GM18868 (cell line): ENCODE data around the gene RUNDC1.

Experiments
- ATAC-seq: cut with Tn5 transposase; IDR thresholded peaks from one replicate; pipeline ENCODE4 v1.9.1; 2021; ENCODE audit warnings: mild to moderate bottlenecking, moderate library complexity; ENCODE audit not compliant: unreplicated experiment

Gene RUNDC1

DNA sequence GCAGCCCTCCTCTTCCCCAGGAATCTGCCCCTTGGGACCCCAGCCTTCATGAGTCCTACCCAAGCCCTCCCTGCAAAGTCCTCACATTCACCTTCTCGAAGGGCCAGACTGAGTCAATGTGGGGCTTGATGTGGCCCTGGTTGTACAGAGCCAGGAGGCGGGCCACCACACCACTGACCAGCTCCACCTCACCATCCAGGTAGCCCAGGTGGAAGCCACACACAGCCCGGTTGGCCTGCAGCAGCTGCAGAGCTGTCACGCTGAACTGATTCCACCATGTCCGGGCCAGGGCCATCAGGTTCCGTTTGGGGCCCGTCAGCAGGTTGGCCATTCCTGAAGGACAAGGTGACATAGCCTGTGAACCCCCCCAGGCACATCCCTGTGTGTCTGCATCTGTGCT is 35.9 kb downstream of the RUNDC1 start:
- ATAC-seq: no peak

DNA sequence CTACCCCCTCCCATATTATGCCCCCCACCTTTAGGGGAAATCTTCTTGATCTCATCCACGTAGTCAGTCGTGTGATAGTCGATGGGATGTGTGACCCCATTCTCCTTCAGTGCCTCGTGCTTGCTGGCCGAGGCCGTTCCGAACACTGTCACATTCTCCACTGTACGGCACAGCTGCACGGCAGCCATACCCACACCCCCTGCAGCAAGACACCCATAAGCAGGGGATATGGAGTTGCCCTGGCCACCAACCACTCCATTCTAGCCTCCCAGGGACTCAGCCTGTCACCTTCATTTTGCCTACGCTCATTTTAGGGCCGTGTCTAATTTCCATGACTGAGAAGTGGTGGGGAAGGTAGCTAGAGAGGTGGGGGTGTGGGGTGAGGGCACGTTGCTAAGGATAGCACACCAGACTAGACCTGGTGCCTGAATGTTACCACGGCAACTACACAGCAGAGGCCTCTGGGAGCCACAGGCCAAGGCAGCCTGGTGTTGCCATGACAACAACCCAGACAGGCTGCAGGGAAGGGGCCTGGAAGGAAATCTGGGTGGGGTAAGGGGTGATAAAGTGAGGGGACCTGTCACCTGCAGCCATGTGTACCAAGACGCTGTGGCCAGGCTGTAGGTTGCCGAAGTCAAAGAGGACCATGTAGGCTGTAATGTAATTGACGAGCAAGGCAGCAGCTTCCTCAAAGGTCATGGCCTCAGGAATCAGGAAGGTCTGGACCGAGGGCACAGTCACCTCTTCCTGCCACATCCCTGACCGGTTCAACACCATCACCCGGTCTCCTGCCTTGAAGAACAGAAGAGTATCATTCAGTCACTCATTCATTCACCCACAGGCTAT is 37.9 kb downstream of the RUNDC1 start:
- no peak for ATAC-seq

DNA sequence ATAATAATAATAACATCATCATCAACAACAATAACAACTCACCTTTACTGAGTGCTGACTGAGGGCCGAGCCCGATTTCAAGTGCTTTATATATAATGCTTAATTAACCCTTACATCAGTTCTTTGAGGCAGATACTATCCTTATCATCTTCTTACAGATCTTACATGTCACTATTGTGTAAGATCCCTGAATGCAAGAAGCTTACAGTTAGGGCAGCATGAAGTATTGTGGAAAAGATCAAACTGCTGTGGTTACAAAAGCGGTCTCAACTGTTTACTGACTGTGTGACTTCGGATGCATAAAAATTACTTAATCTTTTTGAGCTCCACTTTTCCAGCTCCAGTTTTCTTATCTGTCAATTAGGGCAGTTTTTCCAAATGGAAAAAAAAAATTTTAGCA is 38.6 kb downstream of the RUNDC1 start:
- no peak for ATAC-seq

- ATAC-seq: no peak
Measured at GRCh38 chr17:43019418-43019817, 39.1 kb downstream of the RUNDC1 start.

- ATAC-seq: no peak
Measured at GRCh38 chr17:43020030-43020621, 39.8 kb downstream of the RUNDC1 start.

GRCh38 chr17:43020789-43021740 is 40.7 kb downstream of the RUNDC1 start:
- no peak for ATAC-seq

DNA sequence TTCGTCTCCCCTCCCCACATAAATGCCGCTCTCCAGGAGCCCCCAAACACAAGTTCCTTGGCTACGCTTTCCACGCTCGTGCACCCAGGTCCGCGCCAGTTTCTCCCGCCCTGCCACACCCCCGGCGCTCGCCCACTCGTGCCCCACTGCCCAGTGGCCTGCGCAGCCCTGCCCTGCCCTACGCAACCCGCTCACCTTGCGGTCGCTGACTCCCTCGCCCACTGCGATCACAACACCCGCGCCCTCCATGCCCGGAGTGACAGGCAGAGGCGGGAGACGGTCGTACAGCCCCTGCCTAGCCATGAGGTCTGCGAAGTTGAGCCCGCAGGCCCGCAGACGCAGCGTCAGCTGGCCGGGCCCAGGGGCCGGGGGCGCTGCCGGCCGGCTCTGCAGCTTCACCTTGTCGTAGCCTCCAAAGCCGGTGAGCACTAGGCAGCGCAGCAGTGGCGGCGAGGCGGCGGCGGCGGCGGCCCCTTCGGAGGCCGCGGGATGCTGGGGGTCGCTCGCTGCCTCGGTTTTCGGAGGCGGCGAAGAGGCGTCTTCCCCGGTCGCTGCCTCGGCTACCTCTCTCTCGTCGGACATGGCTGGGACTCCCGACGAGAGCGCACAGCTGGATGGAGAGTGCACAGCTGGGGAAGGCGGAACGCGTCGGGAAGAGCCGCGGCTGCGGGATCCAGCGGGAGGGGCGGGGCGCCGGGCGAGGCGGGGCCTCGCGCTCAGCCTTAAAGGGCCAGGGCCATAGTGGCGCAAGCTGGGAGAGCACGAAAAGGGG is 41.6 kb downstream of the RUNDC1 start, which contains the start of gene VAT1:
TSS of gene VAT1 (minus strand) at position 645 of the 772 bp plus-strand sequence. CDS start at position 582, 63 bp downstream.
- no peak for ATAC-seq

DNA sequence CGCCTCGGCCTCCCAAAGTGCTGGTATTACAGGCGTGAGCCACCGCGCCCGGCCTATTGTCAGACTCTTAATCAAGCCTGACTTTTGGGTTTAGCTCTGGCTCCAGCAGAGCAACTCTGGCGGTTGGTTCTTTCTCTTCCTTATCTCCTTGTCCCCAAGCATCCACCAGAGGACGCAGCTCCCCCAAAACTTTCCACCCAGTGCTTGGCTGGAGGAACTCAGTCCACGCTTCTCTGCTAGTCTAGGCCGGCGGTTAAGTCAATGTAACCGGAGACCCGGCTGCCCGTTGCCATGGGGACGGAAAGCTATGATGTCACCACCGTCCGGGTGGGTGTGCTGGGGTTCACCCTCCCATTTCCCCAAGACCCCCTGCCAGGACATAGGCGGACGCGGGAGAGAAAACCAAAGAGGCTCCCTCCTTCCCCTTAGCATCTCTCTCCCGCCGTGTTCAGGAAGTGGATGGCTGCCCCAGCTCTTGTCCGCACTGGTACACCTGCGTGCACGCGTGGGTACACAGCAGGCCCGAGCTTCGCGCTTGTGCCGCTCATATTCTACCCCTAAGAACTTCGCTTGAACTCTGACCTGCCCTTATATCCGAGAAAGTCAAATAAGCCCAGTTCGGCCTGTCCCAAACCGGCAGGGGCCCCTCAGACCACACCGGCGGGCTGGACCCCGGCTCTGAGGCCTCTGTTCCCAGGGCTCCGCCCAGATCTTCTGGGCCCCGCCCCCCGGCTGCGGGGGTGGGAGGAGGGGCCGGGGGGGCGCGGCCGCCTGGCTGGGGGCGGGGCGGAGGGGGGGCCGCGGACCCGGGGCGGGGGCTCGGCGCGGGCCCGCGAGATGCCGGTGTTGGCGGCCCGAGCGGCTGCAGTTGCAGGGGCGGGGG is 44.3 kb downstream of the RUNDC1 start, which contains the start of gene RND2:
TSS of gene RND2 (plus strand) at position 825 of the 883 bp plus-strand sequence. CDS start 117 bp downstream, outside the sequence.
- peak; percentile 48 for ATAC-seq

DNA sequence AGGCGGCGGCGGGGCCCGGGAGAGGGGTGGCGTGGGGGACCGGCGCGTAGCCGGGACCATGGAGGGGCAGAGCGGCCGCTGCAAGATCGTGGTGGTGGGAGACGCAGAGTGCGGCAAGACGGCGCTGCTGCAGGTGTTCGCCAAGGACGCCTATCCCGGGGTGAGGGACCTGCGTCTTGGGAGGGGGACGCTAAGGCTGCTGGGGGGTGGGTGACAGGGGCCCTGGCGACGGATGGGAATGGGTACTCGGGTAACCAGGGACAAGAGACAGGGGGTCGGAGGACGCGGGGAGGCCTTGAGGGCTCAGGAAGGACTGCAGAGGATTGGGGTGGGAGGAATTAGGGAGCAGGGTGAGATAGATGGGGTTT is 44.9 kb downstream of the RUNDC1 start:
- ATAC-seq: no peak

GRCh38 chr17:43025766-43026537 is 45.6 kb downstream of the RUNDC1 start:
- ATAC-seq: no peak

GRCh38 chr17:43026595-43026994 is 46.2 kb downstream of the RUNDC1 start:
- ATAC-seq: no peak

DNA sequence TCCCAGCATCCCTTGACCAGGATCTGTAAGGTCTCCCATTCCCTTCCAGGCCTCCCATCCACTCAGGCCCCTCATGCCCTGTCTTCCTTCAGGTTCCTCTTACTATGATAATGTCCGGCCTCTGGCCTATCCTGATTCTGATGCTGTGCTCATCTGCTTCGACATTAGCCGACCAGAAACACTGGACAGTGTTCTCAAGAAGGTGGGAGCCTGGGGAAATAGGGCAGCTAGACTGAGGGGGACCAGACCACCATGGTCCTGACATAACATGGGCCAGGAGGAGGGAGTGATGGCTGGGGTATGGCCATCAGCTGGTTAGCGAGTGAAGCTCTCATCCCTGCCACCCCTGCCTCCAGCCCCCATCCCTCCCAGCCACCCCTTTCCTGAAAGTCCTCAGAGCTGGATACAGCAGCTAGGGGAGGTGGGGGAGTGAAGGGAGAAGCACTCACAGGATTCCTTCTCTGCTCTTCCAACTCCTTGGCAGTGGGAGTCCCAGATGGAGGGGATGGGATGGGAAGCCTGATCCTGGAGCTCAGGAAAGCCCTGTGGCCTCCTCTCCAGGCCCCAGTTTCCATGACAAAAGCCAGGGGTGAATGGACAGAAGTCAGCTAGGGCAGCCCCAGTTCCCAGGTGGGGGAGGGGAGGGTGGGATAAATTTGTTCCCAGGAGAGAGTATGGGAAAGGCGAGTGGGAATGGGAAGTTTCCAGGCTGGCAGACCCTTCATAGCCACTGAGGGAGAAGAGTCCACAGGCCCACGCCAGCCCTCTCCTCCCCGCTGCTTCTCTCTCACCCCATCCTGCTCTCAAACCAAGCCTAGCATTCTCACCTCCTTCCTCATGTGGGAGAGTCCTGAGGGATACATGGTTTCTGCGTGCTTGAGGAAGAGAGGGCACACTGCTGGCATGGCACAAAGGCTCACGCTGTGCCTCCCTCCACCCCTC is 47.0 kb downstream of the RUNDC1 start:
- no peak for ATAC-seq

GRCh38 chr17:43028221-43028861 is 48.0 kb downstream of the RUNDC1 start:
- ATAC-seq: no peak

DNA sequence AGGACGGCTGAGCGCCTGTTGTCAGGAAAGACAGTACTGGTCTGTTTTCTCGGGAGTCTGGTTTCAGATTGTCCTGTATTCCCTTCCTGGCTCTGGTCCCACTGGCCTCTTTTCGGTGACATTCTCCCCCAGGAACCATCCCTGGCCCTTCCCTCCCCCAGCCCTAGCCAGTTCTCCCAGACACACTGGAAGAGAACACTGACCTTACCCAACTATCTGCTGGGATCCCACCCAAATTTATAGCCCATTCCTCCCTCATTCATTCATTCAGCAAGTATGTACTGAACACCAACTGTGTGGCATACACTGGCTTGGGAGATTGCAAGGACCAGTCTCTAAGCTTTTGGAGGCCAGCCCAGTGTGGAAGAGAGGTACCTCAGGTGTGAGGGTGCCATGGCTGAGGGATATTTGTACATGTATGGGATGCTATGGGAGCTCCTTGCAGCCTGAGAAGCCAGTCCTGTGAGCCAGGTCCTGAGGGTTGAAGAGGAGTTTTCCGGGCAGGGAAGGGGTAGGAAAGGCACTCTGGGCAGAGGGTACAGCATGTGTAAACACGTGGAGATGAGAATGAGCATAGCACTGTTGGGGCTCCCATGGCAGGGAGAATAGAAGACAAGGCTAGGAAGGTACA is 49.9 kb downstream of the RUNDC1 start:
- ATAC-seq: no peak

GRCh38 chr17:43031666-43032065 is 51.3 kb downstream of the RUNDC1 start:
- ATAC-seq: no peak
